Activated naive CD4-positive, alpha-beta T cell treated with anti-CD3 and anti-CD28 coated beads, Interleukin-2, amount 50 U/mL, for 24 hours (primary cell): ENCODE data around the gene CDKN2A.

Source experiments
- H3K27ac Mint-ChIP-seq: one replicate; pipeline ENCODE4 v1.8.0; 2021; ENCODE audit warnings: mild to moderate bottlenecking, mixed read lengths
- H3K27me3 Mint-ChIP-seq: one replicate; pipeline ENCODE4 v1.8.0; 2021; ENCODE audit warnings: mixed read lengths
- H3K36me3 Mint-ChIP-seq: one replicate; pipeline ENCODE4 v1.8.0; 2021; ENCODE audit warnings: mixed read lengths
- H3K4me1 Mint-ChIP-seq: one replicate; pipeline ENCODE4 v1.8.0; 2021; ENCODE audit warnings: mixed read lengths
- H3K4me3 Mint-ChIP-seq: one replicate; pipeline ENCODE4 v1.8.0; 2021; ENCODE audit warnings: mild to moderate bottlenecking, mixed read lengths
- H3K9me3 Mint-ChIP-seq: one replicate; pipeline ENCODE4 v1.8.0; 2021; ENCODE audit warnings: mixed read lengths

The CDKN2A gene

DNA sequence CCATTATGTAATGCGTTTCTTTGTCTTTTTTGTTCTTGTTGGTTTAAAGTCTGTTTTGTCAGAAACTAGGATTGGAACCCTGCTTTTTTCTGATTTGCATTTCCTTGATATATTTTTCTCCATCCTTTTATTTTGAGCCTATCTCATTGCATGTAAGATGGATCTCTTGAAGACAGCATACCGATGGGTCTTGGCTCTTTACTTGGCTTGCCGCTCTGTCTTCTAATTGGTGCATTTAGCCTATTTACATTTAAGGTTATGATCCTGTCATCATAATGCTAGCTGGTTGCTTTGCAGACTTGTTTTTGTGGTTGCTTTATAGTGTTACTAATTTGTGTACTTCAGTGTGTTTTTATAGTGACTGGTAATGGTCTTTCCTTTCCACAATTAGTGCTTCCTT lies 28.2 kb upstream of the CDKN2A start:
- Mint-ChIP-seq H3K36me3 (peaks cover 1% of the 10 kb centered on the region), H3K9me3 (peaks cover 12% of the 10 kb centered on the region), H3K27ac (no peak overlapping the region), H3K4me1 (no peaks in the 10 kb centered on the region), H3K4me3 (no peak overlapping the region), H3K27me3 (peaks cover 19% of the 10 kb centered on the region)

DNA sequence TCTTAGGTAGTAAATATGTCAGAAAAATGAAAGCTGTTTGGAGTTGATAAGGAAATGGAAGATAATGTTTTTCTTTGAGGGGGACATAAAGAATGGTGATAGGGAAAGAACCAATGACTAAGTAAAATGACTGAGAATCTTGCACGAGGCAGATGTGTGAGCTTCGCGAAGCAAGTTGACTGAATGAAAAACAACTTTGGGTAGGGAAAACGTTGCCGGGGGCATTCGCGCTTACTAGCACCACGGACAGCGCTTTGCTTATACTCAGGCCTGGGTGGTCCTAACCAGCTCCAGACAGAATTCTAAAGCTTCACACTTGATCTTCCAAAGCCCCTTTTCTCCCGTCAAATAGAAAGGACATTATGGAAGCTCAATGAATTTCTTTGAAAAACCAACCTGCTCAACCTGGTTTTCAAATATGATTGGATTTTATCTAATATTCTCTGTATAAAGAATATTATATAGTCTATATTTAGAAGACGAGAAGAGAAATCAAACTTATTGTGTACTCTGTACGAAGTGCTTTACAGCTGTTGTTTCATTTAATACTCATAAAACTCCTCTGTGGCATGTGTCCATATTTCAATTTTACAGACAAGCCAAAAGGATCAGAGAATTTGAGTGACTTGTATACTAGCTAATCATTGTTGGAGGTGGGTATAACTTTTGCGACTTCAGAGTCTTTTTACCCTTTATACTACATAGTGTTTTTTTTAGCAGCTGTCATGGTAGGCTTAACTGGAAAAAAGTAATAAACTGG lies 16.9 kb upstream of the CDKN2A start:
- H3K36me3 Mint-ChIP-seq: no peaks in the 10 kb centered on the region
- peaks cover 48% of the 10 kb centered on the region for H3K27me3 Mint-ChIP-seq
- H3K9me3 Mint-ChIP-seq: no peaks in the 10 kb centered on the region
- no peak overlapping the region for H3K27ac Mint-ChIP-seq
- H3K4me3 Mint-ChIP-seq: no peak overlapping the region
- peaks cover 13% of the 10 kb centered on the region for H3K4me1 Mint-ChIP-seq

DNA sequence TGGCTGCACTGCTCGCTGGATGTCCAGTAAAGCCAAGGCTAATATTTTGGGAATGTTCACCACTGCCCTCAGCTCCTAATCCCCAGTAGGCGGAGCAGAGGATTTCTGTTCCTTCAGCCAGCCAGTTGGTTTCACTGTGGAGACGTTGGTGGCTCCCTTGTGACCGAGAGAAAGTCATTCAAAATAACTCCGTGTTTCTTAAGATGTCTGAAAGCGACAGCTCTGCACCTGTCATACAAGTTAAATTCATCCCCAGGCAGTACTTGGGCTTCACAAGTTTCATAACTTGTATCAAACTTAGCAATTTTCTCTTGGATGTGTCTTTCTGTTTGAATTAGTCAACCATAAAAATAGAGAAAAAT lies 15.3 kb upstream of the CDKN2A start:
- H3K27ac Mint-ChIP-seq: no peak overlapping the region
- no peaks in the 10 kb centered on the region for H3K9me3 Mint-ChIP-seq
- peak overlapping the region; percentile 44 for H3K4me3 Mint-ChIP-seq
- H3K27me3 Mint-ChIP-seq: peaks cover 61% of the 10 kb centered on the region
- no peaks in the 10 kb centered on the region for H3K36me3 Mint-ChIP-seq
- H3K4me1 Mint-ChIP-seq: peaks cover 25% of the 10 kb centered on the region

DNA sequence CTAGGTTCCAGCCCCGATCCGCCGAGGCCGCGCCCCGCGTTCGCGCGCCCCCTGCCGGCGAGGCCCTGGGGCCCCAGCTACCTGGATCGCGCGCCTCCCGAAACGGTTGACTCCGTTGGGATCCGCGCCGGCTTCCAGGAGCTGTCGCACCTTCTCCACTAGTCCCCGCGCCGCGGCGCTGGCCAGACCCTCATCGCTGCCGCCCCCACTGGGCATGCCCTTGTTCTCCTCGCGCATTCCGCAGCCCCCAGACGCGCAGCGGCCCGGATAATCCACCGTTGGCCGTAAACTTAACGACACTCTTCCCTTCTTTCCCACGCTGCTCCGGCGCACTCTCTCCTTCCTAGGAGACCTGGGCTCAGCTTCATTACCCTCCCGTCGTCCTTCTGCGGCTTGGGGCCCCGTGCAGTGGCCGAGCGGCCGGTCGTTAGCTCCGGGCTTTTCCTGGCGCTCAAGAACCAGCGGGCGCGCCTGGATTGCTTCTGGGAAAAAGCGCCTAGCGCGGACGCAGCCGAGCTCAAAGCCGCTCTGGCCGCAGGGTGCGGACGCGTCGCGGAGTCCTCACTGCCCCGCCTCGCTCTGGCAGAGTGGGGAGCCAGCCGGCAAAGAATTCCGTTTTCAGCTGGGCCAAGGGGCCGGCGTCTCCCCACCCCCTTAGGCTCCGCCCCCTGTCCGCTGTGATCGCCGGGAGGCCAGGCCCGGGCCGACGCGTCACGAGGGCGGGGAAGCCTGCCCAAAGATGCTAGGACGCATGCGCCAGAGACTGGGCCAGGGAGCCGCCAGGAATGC lies 14.7 kb upstream of the CDKN2A start, which contains the start of gene CDKN2B:
TSS of gene CDKN2B (minus strand) at position 589 of the 789 bp plus-strand sequence. CDS start at position 237, 352 bp downstream.
- peaks cover 25% of the 10 kb centered on the region for H3K4me1 Mint-ChIP-seq
- H3K27ac Mint-ChIP-seq: peak within 1 kb of the TSS; percentile 41
- H3K27me3 Mint-ChIP-seq: peaks cover 66% of the 10 kb centered on the region
- no peaks in the 10 kb centered on the region for H3K9me3 Mint-ChIP-seq
- H3K4me3 Mint-ChIP-seq: peak within 1 kb of the TSS; percentile 70
- no peaks in the 10 kb centered on the region for H3K36me3 Mint-ChIP-seq

DNA sequence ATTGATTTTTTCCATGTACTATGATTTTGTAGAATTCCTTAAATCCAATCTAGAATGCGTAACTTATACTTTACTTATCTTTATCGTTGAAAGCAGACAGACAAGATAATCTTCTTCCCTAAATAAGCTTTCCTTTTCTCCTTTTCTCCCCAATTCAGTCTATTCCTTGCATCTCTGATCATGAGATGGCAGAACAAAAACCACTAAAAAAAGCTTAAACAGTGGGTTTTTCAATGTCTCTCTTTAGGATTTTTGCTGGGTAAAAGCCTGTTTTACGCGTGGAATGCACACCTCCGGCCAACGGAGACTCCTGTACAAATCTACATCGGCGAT lies 14.2 kb upstream of the CDKN2A start:
- Mint-ChIP-seq H3K4me1 (peaks cover 25% of the 10 kb centered on the region), H3K27me3 (peaks cover 65% of the 10 kb centered on the region), H3K27ac (no peak overlapping the region), H3K36me3 (no peaks in the 10 kb centered on the region), H3K4me3 (peak overlapping the region; percentile 59), H3K9me3 (no peaks in the 10 kb centered on the region)

DNA sequence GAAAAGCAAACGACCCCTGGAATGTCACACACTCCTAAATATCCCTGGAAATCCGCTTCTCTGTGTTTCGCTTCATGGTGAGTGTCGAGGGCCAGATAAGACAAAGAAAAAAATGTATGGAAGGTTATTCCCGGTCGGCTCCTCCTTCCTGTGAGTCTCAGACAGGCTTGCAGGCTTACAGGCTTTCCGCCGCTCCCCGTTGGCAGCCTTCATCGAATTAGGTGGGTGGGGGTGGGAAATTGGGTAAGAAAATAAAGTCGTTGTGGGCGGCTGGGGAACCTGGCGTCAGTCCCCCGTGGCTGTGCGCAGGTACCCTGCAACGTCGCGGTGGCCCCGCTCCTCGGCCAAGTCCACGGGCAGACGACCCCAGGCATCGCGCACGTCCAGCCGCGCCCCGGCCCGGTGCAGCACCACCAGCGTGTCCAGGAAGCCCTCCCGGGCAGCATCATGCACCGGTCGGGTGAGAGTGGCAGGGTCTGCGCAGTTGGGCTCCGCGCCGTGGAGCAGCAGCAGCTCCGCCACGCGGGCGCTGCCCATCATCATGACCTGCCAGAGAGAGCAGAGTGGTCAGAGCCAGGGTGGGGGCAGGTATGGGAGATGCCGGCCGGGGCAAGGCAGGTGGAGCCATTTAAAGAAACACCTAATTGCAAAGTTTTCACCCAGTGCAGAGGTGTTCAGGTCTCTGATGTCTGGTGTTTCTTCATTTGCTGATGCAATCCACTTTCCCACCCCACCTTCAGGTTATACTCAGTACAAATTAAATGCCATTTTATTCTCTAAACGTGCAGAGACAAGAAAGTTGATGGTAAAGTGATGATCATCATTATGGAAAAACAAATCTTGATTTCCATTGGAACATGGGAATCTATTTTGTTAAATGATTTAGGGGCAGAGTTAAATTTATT lies 11.8 kb upstream of the CDKN2A start:
- Mint-ChIP-seq H3K9me3 (no peaks in the 10 kb centered on the region), H3K4me3 (no peak overlapping the region), H3K27me3 (peaks cover 61% of the 10 kb centered on the region), H3K4me1 (peaks cover 25% of the 10 kb centered on the region), H3K27ac (peak overlapping the region; percentile 30), H3K36me3 (no peaks in the 10 kb centered on the region)

DNA sequence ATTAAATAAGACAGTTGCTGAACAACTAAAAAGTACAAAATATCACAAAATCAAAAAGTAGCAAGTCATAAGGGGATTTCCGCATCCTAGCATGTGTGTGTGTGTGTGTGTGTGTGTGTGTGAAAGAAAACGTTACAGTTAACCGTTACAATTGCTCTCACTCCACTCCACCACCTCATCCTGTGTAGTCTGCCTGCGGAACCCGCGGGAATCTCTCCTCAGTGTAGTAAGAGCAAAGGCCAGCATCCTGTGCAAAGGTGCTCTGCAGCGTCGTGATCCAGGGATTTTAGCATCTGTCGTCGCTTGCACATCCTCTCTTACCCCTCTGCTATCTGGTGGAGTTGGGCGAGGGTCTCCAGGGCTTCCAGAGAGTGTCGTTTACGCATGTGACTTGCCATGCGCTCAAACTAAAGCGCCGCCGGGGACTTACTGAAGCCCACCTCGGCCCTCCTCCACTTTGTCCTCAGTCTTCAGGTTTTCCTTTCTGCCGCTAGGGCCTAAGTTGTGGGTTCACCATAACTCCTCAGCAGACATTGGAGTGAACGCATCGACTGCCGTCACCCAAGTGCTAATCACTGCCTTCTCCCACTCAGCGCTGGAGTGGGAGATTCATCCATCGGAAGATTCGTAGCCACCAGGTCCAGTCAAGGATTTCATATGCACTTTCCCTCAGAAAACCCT lies 11.0 kb upstream of the CDKN2A start:
- H3K4me1 Mint-ChIP-seq: peaks cover 25% of the 10 kb centered on the region

DNA sequence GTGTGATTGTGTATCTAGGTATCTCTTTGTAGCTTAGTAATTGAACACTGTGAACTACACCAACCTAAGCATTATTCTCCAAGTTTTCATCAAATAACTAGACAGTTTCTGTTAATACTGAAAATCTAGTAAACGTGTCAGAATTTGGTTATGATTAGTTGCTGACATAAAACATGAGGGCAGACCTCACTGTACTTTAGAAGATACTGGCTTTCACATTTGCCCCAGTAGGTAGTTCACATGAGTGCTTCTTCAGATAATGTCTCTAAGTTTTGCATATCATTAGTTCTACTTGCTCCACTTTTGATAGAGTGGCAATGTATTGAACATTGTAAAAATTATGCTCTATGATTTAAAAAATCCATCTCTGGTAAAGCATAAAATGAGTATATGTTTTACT lies 7.8 kb upstream of the CDKN2A start:
- H3K9me3 Mint-ChIP-seq: no peaks in the 10 kb centered on the region
- H3K27me3 Mint-ChIP-seq: peaks cover 50% of the 10 kb centered on the region
- no peak overlapping the region for H3K27ac Mint-ChIP-seq
- H3K4me1 Mint-ChIP-seq: peaks cover 11% of the 10 kb centered on the region
- H3K4me3 Mint-ChIP-seq: no peak overlapping the region
- no peaks in the 10 kb centered on the region for H3K36me3 Mint-ChIP-seq

More for the DNA sequence above, 11.0 kb upstream of the CDKN2A start:
- peak overlapping the region; percentile 30 for H3K27ac Mint-ChIP-seq
- peaks cover 56% of the 10 kb centered on the region for H3K27me3 Mint-ChIP-seq
- peak overlapping the region; percentile 43 for H3K4me3 Mint-ChIP-seq
- no peaks in the 10 kb centered on the region for H3K36me3 Mint-ChIP-seq
- H3K9me3 Mint-ChIP-seq: no peaks in the 10 kb centered on the region

DNA sequence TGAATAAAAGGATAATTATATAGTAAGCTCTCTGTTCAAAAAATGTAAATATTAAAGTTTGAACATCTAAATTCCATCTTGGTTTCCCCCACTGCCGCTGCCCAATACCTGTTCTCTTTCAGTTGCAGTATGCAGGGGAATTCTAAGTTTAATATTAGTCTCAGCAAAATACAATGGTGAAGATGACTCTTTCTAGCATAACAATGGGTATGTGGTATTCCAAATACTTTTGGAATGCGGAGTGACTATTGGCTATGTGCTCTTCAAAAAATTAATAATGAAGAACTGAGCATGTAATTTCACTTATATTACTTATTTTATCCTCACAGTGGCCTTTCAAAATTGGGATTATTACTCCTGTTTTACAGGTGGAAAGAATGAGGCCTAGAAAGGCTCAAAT lies 3.8 kb upstream of the CDKN2A start:
- Mint-ChIP-seq H3K36me3 (no peaks in the 10 kb centered on the region), H3K27ac (no peak overlapping the region), H3K4me1 (peaks cover 13% of the 10 kb centered on the region), H3K27me3 (peaks cover 31% of the 10 kb centered on the region), H3K9me3 (no peaks in the 10 kb centered on the region), H3K4me3 (no peak overlapping the region)

DNA sequence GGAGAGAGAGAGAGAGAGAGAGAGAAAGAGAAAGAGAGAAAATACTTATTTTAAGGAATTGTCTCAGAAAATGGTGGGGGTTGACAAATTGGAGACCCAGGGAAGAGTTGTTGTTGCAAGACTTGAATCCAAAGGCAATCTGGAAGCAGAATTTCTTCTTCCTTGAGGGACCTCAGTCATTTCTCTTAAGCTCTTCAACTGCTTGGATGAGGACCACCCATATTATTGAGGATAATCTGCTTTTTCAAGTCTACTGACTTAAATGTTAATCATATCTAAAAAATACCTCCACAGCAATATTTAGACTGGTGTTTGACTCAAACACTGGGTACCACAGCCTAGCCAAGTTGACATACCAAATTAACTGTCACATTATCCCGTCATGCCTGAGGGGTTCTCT lies 3.3 kb upstream of the CDKN2A start:
- H3K27me3 Mint-ChIP-seq: peaks cover 31% of the 10 kb centered on the region

DNA sequence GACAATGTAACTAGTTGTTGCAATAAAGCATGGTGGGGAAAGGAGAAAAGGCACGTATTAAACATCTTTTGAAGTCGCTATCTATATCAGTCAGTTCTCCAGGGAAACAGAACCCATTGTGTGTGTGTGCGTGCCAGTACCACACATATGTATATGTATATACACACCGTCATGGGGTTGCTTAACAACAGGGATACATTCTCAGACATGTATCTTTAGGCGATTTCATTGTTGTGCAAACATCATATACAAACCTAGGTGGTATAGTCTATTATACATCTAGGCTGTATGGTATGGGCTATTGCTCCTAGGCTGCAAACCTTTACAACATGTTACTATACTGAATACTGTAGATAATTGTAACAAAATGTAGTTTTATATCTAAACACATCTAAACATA lies 2.7 kb upstream of the CDKN2A start:
- H3K27me3 Mint-ChIP-seq: peaks cover 28% of the 10 kb centered on the region
- H3K4me1 Mint-ChIP-seq: peaks cover 13% of the 10 kb centered on the region
- peak overlapping the region; percentile 94 for H3K4me3 Mint-ChIP-seq
- no peak overlapping the region for H3K27ac Mint-ChIP-seq
- no peaks in the 10 kb centered on the region for H3K36me3 Mint-ChIP-seq
- no peaks in the 10 kb centered on the region for H3K9me3 Mint-ChIP-seq

More for the DNA sequence above, 3.3 kb upstream of the CDKN2A start:
- Mint-ChIP-seq H3K4me3 (no peak overlapping the region), H3K4me1 (peaks cover 13% of the 10 kb centered on the region), H3K9me3 (no peaks in the 10 kb centered on the region), H3K27ac (peak overlapping the region; percentile 31), H3K36me3 (no peaks in the 10 kb centered on the region)

DNA sequence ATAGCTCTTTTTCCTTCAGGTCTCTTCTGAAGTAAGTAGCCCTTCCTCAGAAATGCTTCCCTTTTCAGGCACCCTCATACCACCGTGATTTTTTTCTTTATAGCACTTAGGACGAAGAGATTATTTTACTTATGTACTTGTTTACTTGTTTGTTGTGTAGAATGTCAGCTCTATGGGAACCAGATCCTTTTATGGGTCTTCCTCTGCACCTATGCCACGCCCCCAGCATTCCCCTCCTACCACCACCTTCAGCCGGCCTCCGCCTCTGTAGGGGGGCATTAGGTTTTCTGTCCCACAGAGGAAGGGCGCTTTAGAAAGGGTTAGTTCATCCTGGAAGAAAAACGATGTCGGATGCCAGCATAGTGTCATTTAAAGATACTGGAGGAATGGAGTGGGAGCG lies 2.2 kb upstream of the CDKN2A start:
- H3K27ac Mint-ChIP-seq: no peak overlapping the region
- H3K4me1 Mint-ChIP-seq: peaks cover 13% of the 10 kb centered on the region
- H3K4me3 Mint-ChIP-seq: peak overlapping the region; percentile 94
- H3K36me3 Mint-ChIP-seq: no peaks in the 10 kb centered on the region
- H3K9me3 Mint-ChIP-seq: no peaks in the 10 kb centered on the region
- H3K27me3 Mint-ChIP-seq: peaks cover 28% of the 10 kb centered on the region

DNA sequence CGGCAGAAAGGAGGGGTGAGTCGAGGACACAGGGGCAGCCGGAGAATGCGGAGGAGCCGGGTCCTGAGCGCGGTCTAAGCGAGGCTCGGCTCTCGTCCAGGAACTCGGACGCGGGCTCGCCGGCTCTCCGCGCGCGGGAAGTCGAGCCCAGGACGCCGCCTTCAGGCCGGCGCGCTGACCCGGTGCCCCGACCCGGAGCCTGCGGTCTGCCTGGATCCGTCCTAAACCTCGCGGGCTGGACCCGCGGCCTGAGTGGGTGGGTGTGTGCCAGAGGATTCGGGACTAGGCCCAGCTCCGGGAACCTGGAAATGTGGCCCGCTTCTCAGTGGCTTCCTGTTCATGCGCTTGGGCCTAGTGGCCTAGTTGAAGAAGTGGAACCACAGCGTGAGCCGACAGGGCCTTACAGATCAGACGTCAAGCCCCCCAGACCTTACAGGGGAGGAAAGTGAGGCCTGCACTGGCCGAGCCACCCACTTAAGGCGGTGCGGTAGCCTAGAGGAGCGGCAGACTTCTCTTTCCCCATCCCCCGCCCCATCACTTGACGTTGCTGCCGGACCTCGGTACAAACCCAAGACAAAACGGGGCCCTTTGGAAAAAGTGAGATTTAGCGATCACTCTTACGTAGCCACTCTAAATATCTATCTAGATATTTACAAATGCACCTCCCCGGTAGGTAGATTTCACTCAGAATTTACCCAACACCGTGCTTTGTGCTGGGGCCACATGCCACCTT lies 1.6 kb upstream of the CDKN2A start:
- peak overlapping the region; percentile 94 for H3K4me3 Mint-ChIP-seq
- no peaks in the 10 kb centered on the region for H3K36me3 Mint-ChIP-seq
- peaks cover 26% of the 10 kb centered on the region for H3K27me3 Mint-ChIP-seq
- H3K9me3 Mint-ChIP-seq: no peaks in the 10 kb centered on the region
- peaks cover 13% of the 10 kb centered on the region for H3K4me1 Mint-ChIP-seq
- no peak overlapping the region for H3K27ac Mint-ChIP-seq

DNA sequence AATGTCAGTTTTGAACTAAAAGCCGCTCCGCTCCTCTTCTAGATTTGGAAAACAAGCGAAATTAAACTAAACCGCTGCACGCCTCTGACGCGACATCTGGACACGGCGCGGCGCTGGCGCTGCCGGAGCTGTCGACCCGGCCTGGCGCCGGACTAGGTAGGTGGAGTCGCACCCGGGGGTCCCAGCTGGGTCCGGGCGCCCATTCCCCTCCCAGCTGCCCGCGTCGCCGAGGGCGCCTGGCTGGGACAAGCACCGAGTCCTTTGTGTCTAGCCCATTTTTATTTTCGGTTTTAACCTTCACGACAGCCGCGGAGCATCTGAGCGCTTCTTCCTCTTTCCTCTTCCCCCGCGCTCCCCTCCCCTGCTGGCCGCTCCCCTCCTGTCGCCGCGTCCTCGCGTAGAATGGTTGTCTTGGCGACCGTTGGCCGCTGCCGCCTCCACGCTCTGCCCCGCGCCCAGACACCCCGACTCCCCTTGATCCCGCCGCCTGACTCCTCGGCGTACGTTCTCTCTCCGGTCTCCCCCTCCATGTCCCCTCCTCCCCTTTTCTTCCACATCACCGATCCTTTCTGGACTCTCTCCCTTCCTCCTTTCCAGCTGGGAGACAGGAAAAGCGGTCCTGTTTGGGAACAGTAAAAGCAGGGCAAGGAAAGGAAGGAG lies 944 bp upstream of the CDKN2A start:
- Mint-ChIP-seq H3K9me3 (no peaks in the 10 kb centered on the region), H3K4me1 (peaks cover 13% of the 10 kb centered on the region), H3K4me3 (peak overlapping the region; percentile 94), H3K27ac (no peak overlapping the region), H3K27me3 (peaks cover 29% of the 10 kb centered on the region), H3K36me3 (peaks cover 2% of the 10 kb centered on the region)
